Astrocyte of the cerebellum (primary cell): ENCODE results near the gene CXXC5.

Experiments used
- DNase-seq: peaks from one replicate; pipeline ENCODE4 v3.0.0-alpha.2; 2011; ENCODE audit warnings: low read depth
- H3K4me3 ChIP-seq: 2 replicates; pipeline ENCODE4 v1.5.1; 2011; ENCODE audit warnings: mild to moderate bottlenecking, low read depth, low read length, moderate library complexity
- in situ Hi-C: cut with HindIII; loops from 2 replicates; pipeline ENCODE4 v1.10.0; 2017; ENCODE audit warnings: low sequenced_read_pairs
- TF ChIP-seq, protein P1 (sequence below): IDR thresholded peaks from 2 replicates; pipeline ENCODE4 v1.5.1; 2012; ENCODE audit warnings: low read length, low read depth, moderate library complexity, mild to moderate bottlenecking; ENCODE audit errors: missing control alignments

Gene CXXC5

DNA sequence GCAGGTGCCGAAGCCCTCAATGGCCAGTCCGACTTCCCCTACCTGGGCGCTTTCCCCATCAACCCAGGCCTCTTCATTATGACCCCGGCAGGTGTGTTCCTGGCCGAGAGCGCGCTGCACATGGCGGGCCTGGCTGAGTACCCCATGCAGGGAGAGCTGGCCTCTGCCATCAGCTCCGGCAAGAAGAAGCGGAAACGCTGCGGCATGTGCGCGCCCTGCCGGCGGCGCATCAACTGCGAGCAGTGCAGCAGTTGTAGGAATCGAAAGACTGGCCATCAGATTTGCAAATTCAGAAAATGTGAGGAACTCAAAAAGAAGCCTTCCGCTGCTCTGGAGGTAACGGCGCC, 32.9 kb downstream of the CXXC5 start:
- TF ChIP-seq, protein P1, sequence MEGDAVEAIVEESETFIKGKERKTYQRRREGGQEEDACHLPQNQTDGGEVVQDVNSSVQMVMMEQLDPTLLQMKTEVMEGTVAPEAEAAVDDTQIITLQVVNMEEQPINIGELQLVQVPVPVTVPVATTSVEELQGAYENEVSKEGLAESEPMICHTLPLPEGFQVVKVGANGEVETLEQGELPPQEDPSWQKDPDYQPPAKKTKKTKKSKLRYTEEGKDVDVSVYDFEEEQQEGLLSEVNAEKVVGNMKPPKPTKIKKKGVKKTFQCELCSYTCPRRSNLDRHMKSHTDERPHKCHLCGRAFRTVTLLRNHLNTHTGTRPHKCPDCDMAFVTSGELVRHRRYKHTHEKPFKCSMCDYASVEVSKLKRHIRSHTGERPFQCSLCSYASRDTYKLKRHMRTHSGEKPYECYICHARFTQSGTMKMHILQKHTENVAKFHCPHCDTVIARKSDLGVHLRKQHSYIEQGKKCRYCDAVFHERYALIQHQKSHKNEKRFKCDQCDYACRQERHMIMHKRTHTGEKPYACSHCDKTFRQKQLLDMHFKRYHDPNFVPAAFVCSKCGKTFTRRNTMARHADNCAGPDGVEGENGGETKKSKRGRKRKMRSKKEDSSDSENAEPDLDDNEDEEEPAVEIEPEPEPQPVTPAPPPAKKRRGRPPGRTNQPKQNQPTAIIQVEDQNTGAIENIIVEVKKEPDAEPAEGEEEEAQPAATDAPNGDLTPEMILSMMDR, result no peak
- DNase-seq, result no peak
- H3K4me3 ChIP-seq, result no peak overlapping the region
- in situ Hi-C loops, result no loop called here

DNA sequence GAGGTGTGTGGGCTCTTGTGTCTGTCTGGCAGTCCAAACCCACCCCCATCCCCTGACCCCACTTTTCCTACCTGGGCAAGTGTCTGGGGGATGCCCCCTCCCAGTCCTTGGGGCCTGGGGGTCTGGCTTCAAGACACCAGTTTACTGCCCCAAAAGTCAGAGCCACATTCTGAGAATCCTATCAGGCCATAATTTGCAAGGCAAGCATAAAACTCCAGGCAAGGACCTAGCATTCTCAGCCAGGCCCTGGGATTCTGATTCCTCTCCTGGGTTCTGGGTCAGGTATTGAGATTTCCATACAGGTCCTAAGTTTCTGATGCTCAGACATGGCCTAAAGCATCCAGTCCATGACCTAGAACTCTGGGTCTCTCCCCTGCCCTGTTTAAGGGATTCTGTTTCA, 33.3 kb downstream of the CXXC5 start:
- DNase-seq, result no peak
- TF ChIP-seq, protein P1, result no peak
- no peak overlapping the region for H3K4me3 ChIP-seq
- in situ Hi-C loops, result no loop called here

DNA sequence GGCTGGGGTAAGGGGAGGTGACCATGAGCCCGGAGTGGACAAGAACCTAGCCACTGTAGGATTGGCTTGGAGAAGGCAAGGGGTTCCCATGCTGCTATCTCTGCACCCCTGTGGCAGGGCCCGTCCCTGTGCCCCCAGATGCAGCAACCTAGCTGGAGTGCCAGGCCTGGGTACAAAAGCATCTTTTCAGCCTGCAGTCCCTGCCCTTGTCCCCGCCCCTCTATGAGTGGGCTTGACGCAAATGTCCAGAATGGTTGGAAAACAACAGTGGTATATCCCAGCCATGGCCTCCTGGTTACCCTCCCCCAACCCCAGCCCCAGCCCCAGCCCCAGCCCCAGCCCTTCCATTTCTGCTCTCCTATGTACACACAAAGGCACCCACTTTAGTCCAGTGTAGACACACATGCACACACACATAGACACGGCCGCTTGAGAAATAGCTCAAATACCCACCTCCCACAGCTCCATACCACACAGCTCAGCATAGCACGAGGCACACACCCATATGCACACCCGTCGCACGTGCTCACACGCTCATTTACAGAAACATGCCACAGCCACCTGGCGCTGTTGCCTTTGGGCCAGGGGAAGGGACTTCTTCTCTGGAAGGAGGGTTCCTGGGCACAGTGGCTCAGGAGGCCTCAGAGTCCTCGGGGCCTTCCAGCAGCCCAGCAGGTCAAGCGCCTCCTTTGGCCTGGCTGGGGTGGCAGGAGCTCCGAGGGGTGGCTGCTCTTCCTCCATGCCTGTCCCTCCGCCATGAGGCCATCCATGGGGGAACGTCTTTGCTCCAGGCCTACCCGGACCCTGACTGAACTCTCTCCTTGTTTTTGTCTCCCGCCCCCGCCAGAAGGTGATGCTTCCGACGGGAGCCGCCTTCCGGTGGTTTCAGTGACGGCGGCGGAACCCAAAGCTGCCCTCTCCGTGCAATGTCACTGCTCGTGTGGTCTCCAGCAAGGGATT, 34.1 kb downstream of the CXXC5 start:
- TF ChIP-seq, protein P1, result no peak
- no peak for DNase-seq
- H3K4me3 ChIP-seq, result no peak overlapping the region
- in situ Hi-C loops, result no loop called here

DNA sequence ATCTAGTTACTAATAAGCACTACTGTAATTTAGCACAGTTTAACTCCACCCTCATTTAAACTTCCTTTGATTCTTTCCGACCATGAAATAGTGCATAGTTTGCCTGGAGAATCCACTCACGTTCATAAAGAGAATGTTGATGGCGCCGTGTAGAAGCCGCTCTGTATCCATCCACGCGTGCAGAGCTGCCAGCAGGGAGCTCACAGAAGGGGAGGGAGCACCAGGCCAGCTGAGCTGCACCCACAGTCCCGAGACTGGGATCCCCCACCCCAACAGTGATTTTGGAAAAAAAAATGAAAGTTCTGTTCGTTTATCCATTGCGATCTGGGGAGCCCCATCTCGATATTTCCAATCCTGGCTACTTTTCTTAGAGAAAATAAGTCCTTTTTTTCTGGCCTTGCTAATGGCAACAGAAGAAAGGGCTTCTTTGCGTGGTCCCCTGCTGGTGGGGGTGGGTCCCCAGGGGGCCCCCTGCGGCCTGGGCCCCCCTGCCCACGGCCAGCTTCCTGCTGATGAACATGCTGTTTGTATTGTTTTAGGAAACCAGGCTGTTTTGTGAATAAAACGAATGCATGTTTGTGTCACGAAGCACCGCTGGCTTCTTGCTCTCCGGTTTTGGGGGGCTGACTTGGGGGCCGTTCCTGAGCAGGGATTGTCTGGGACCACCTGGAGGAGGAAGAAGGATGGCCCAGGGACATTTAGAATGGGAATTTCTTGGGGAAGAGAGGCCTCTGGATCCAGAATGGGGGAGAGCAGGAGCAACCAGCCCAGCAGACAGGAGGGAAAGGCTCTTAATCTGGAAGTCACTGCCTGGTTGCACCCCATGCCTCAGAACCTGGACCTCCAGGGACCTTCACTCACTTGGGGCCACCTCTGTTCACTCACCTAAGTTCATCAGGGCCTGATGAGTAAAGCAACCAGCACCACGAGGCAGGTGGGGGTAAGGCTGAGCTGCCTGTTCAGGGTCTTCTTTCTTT, 35.4 kb downstream of the CXXC5 start:
- in situ Hi-C loops, result no loop called here
- H3K4me3 ChIP-seq, result no peak overlapping the region
- TF ChIP-seq, protein P1, result no peak
- no peak for DNase-seq

DNA sequence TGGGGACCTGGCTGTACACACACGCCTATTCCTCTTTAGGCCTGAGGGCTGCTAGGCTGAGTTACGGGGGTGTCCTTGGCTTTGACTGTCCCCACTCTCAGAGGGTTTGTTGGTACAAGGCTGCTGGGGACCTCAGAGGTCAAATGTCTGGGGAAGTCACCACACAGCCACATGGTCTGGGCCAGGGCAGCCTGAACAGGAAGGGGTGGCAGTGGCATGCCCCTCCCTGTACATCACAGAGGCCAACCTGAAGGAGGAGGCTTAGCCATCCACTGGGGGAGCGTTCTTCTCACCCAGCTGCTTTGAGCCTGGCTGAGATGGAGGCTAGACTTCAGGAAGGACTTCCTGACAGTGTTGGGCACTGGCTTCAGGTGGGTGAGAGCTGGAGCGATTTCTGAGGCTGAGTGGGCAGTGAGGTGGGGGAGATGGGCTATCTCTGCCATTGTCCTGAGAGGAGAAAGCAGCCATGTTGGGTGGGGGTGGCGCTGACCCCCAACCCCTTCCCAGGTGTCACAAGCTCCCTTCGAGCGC, 36.3 kb downstream of the CXXC5 start:
- no peak for DNase-seq
- TF ChIP-seq, protein P1, result no peak
- no peak overlapping the region for H3K4me3 ChIP-seq
- in situ Hi-C loops, result no loop called here
